Testis (tissue), 2 donors: ENCODE data around the gene JMJD8.

Experiments
- CTCF ChIP-seq, 3 experiments: fragments of 450-650 bp in 2 of 3; fragments of 200-600 bp in 1 of 3; sonication (generic) in 1 of 3; IDR thresholded peaks; one replicate each; pipeline ENCODE4 v1.5.1; 2016 to 2019; ENCODE audit warnings: antibody characterized with exemption in 3 of 3, mild to moderate bottlenecking in 2 of 3, moderate library complexity in 1 of 3
- POLR2A ChIP-seq: fragments of 450-650 bp; IDR thresholded peaks from one replicate; pipeline ENCODE4 v1.6.1; 2017; ENCODE audit warnings: antibody characterized with exemption, mild to moderate bottlenecking, moderate library complexity

DNA sequence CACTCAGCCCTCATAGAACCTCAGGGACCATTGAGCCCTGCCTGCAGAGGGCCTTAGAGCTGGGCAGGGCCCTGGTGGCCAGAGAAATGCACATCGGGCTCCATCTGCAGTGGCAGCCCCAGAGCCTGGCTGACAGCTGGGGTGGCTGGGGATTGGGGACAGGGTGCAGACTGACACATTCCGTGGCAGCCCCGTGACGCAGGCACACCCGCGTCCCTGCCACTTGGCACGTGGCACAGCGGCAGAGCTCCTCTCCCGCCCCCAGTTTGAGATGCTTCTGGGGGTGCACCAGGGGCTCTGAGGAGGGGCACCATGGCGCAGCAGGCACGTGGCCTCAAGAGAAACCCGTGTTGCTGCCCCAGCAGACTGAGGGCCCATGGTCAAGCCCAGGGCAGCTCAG lies 19.3 kb upstream of the JMJD8 start:
- no peak for TF ChIP-seq CTCF (IDR thresholded peaks at IDR 0.05)
- no peak for TF ChIP-seq POLR2A
